ENCODE data around the gene PTPN14.

Gene PTPN14

DNA sequence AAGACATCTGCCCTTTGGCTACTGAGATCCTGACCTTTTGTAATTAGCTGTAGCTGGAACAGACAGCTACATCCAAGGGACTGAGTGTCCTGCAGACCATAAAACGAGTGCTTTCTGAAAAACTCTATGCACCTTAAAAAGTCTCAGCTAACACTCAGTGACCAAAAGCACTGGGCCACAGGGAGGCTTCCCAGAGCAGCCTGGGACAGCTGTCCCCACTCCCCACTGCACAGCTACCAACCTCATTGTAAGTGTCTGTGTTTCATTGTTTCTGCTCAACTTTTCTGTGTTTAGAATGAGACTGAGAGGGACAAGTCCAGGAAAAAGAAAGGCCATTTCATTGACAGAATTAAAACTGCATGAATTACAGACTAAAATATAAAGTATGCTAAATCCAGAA is 189.8 kb downstream of the PTPN14 start:
- H3K4me1 ChIP-seq: no peaks in the 10 kb centered on the region
- no peak overlapping the region for H3K4me3 ChIP-seq (ENCODE audit: low read depth, low read length)
- no peaks in the 10 kb centered on the region for H3K9me3 ChIP-seq
- DNase-seq: no peak
- H3K27me3 ChIP-seq: peaks cover 34% of the 10 kb centered on the region; the same call in 1 of the 2 replicates
- TF ChIP-seq CTCF (IDR thresholded peaks at IDR 0.05; ENCODE audit: low read depth, low read length): no peak
- no peaks in the 10 kb centered on the region for H3K36me3 ChIP-seq

- no peak overlapping the region for H3K4me3 ChIP-seq (ENCODE audit: low read depth, low read length)
- H3K36me3 ChIP-seq: no peaks in the 10 kb centered on the region
- no peak for TF ChIP-seq CTCF (IDR thresholded peaks at IDR 0.05; ENCODE audit: low read depth, low read length)
- H3K27me3 ChIP-seq: peaks cover 32% of the 10 kb centered on the region; the same call in 1 of the 2 replicates
- no peaks in the 10 kb centered on the region for H3K4me1 ChIP-seq
- no peaks in the 10 kb centered on the region for H3K9me3 ChIP-seq
- DNase-seq: no peak
Measured at GRCh38 chr1:214360525-214361164, 190.8 kb downstream of the PTPN14 start.

DNA sequence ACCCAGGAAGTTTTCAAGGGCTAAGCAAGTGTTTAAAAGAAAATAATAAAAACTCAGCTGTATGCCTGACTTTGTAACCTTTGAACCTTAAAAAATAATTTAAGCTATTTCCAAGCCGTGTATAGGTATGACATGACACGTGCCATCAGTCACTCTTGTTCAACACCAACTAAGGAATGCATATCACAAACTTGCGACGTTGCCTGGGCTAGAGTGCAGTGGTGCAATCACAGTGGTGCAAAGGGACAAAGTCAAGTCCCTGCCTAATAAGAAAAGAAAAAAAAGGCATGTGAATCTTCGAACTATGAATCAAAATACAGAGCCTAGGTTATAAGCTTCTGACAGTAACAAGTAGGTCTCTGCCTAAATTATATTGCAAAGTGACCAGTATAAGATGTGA is 191.3 kb downstream of the PTPN14 start:
- Histone ChIP-seq H3K4me3 (ENCODE audit: low read depth, low read length) (no peak overlapping the region), H3K36me3 (no peaks in the 10 kb centered on the region), H3K4me1 (no peaks in the 10 kb centered on the region), H3K9me3 (no peaks in the 10 kb centered on the region), H3K27me3 (peaks cover 36% of the 10 kb centered on the region; the same call in 1 of the 2 replicates)
- TF ChIP-seq CTCF (IDR thresholded peaks at IDR 0.05; ENCODE audit: low read depth, low read length): no peak
- no peak for DNase-seq

GRCh38 chr1:214354440-214355148 is 196.8 kb downstream of the PTPN14 start:
- Histone ChIP-seq H3K36me3 (no peaks in the 10 kb centered on the region), H3K4me3 (ENCODE audit: low read depth, low read length) (no peak overlapping the region), H3K27me3 (peaks cover 38% of the 10 kb centered on the region), H3K4me1 (no peaks in the 10 kb centered on the region), H3K9me3 (no peaks in the 10 kb centered on the region)
- no peak for TF ChIP-seq CTCF (IDR thresholded peaks at IDR 0.05; ENCODE audit: low read depth, low read length)
- DNase-seq: no peak

DNA sequence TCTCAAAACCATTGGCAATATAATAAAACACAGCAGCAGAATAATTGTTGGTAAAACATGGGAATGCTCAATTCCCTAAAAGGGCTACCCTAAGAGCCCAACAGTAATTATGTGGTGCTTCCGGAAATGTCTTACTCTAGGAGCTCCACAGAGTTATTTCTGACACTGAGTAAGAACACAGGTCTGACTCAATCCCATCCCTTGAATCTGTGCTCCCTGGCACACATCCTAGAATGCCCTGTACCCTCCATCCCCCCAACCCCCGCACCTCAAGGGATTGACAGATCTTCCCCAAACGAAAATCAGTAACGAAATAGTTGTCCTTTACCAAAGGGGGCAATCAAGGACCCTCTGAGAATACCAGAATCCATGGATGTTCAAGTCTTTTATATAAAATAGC is 198.6 kb downstream of the PTPN14 start:
- no peak for DNase-seq
- Histone ChIP-seq H3K27me3 (peaks cover 41% of the 10 kb centered on the region), H3K4me1 (no peaks in the 10 kb centered on the region), H3K4me3 (ENCODE audit: low read depth, low read length) (no peak overlapping the region), H3K36me3 (no peaks in the 10 kb centered on the region), H3K9me3 (no peaks in the 10 kb centered on the region)
- TF ChIP-seq CTCF (IDR thresholded peaks at IDR 0.05; ENCODE audit: low read depth, low read length): no peak

Data from BE2C (cell line).